Measurements from ENCODE around the gene GH1.
"Not testable (repeated sequence)": the region's sequence is repeated elsewhere in the genome, so short reads cannot be mapped to it uniquely, and the experiment has no call there.

Gene GH1

DNA sequence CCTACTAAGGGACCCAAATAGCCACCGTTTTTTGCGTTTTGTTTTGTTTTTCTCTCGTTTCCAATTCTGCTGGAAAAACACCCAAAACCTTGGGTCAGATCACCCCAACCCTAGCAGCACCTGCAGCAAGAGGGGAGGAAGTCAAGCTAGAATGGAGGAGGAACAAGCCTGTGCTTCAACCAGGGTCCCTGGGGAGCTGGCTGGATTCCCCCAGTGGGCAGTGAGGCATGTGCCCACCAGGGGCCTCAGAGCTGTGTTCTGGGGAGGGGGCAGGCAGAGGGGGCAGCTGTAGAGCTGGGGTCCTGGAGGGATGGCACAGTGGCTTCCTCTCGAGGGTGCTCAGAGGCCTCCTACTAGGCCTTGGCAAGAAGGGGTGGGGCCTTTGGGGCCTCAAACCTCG, 7.0 kb upstream of the GH1 start:
- DNase-seq, result no peak

DNA sequence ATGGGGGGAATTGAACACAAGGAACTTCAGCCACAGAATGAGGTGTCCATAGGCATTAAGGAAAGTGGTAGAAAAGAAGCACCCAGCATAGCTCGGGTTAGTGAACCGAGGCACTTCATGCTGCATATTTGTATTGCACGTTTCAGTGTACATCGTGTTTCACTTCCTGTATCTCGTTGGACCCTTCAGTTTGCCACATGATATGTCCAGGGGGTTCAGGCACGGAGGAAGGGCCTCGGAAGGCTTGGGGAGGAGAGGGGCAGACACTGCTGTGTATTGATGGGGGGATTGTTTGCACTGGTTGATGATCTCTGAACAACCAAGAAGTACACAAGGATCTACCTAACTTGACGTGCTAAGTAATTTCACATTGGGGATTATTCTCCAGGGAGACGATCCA, 3.8 kb upstream of the GH1 start:
- not testable (repeated sequence) for DNase-seq

DNA sequence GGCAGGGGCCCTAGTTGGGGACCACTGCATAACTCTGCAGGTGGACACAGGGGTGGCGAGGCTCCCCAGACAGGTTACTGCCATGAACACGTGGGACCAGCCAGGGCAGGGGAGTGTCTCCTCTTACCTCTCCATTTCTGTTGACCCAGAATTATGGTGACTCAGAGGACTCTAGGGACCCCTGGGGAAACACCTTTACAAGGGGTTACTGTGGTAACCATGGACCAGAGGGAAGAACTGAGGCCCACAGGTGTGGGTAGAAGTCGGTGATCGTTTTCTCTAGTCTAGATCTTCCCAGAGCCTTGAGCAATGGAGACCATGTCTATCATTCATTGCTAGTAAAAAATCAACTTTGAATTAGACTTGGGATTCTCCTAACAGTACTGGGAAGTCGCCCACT, 2.1 kb upstream of the GH1 start:
- DNase-seq, result not testable (repeated sequence)

DNA sequence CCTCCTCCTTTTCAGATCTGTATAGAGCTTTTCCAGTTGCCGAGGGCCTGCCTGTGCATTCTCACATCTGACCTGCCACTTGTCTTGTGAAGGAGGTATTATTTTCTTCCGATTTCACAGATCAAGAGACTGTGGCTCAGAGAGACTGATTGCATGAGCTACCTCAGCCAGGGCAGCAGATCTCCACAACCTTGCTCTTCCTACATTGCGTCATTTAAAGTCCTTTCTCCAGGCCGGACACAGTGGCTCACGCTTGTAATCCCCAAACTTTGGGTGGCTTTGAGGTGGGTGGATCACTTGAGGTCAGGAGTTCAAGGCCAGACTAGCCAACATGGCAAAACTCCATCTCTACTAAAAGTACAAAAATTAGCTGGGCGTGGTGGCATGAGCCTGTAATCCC, 1.4 kb upstream of the GH1 start:
- DNase-seq, result not testable (repeated sequence)

DNA sequence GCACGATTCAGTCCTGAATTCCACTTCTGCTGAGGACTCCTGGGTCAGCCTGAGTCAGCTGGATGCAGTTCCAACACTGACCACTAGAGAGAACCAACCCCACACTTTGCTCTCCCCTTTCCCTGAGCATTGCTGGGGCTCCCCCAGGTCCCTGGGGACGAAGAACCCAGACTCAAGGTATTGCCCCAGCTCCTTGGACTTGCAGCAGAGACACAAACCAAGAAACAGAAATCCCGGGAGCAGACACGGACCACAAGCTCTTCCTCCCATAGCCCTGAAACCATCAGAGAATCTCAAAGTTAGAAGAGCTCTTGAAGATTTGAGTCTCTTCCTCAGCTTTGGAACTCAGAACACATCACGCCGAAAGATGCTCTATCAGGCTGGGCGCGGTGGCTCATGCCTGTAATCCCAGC, 678 bp upstream of the GH1 start:
- DNase-seq, result no peak

DNA sequence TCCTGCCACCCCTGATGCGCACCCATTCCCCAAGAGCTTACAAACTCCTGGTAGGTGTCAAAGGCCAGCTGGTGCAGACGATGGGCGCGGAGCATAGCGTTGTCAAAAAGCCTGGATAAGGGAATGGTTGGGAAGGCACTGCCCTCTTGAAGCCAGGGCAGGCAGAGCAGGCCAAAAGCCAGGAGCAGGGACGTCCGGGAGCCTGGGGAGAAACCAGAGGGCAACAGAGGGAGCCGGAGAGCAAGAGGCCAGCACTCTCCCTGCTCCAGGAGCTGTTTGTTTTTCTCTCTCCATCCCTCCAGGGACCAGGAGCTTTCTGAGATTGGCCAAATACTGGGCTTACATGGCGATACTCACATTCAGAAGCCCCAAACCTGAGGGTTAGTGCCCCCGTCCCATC, 334 bp downstream of the GH1 start:
- DNase-seq, result no peak

DNA sequence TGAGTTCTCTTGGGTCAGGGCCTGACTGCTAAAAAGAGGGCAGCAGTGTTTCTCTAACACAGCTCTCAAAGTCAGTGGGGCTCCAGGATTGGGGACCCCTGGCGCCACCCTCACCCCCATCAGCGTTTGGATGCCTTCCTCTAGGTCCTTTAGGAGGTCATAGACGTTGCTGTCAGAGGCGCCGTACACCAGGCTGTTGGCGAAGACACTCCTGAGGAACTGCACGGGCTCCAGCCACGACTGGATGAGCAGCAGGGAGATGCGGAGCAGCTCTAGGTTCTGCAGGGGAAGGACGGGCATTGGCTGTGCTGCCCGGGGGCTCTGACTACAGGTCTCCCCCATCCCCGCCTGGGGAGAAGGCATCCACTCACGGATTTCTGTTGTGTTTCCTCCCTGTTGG, 993 bp downstream of the GH1 start:
- DNase-seq, result no peak

DNA sequence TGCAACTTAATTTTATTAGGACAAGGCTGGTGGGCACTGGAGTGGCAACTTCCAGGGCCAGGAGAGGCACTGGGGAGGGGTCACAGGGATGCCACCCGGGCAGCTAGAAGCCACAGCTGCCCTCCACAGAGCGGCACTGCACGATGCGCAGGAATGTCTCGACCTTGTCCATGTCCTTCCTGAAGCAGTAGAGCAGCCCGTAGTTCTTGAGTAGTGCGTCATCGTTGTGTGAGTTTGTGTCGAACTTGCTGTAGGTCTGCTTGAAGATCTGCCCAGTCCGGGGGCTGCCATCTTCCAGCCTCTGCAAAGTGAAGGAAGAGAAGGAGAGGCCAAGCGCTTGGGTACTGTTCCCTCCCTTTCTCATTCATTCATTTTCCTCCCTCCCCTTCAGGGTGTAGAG, 1.4 kb downstream of the GH1 start:
- DNase-seq, result not testable (repeated sequence)

DNA sequence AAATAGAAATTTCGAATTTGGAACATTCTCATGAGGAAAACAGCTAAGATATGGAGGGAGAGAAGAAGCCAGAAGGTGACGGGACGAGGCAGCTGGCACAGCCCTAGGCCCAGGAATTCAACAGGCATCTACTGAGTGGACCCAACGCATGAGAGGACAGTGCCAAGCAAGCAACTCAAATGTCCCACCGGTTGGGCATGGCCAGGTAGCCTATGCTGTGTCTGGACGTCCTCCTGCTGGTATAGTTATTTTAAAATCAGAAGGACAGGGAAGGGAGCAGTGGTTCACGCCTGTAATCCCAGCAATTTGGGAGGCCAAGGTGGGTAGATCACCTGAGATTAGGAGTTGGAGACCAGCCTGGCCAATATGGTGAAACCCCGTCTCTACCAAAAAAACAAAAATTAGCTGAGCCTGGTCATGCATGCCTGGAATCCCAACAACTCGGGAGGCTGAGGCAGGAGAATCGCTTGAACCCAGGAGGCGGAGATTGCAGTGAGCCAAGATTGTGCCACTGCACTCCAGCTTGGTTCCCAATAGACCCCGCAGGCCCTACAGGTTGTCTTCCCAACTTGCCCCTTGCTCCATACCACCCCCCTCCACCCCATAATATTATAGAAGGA, 2.0 kb downstream of the GH1 start:
- no peak for DNase-seq

DNA sequence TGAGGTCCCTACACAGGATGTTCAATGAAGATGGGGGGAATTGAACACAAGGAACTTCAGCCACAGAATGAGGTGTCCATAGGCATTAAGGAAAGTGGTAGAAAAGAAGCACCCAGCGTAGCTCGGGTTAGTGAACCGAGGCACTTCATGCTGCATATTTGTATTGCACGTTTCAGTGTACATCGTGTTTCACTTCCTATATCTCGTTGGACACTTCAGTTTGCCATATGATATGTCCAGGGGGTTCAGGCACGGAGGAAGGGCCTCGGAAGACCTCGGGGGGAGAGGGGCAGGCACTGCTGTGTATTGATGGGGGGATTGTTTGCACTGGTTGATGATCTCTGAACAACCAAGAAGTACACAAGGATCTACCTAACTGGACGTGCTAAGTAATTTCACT, 2.9 kb downstream of the GH1 start:
- DNase-seq, result not testable (repeated sequence)

DNA sequence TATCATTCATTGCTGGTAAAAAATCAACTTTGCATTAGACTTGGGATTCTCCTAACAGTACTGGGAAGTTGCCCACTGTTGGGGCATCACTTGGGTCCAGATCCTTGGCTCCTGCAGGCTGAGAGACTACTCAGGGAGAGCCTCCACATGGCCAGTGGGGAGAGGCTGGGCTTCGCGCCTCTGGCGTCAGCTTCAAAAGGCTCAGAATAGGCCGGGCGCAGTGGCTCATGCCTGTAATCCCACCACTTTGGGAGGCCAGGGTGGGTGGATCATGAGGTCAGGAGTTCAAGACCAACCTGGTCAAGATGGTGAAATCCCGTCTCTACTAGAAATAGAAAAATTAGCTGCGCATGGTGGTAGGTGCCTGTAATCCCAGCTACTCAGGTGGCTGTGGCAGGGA, 4.2 kb downstream of the GH1 start:
- DNase-seq, result no peak

DNA sequence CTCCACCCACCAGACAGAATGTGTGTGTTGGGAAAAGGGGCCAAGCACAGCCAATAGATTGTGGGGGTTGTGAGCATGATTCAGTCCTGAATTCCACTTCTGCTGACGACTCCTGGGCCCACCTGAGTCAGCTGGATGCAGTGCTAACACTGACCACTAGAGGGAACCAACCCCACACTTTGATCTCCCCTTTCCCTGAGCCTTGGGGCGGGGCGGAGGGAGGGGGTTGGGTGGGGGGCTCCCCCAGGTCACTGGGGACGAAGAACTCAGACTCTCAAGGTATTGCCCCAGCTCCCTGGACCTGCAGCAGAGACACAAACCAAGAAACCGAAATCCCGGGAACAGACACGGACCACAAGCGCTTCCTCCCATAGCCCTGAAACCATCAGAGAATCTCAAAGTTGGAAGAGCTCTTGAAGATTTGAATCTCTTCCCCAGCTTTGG, 7.0 kb downstream of the GH1 start:
- no peak for DNase-seq

DNA sequence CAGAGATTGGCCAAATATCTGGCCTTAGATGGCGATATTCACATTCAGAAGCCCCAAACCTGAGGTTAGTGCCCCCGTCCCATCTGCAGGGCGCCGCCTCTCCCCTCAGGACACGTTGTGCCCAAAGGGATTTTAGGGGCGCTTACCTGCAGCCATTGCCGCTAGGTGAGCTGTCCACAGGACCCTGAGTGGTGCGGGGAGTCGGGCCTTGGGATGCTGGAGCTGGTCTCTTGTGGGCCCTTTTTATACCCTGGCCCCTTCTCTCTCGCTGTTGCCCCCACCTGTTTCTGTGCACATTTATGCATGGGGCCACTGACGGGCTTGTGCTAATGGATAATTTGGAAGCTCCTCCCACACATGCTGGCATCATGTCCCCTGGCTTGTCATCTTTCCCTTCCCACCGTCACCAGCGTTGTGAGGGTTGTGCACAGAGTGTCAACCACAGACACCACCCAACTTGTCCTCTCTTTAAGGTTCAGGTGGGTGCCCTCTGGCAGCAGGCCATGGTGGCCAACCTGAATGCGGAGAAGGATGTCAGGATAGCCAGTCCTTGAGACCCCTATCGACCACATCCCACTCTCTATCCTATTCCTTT, 7.5 kb downstream of the GH1 start, which contains the start of gene CSHL1:
TSS of gene CSHL1 (minus strand) at position 218 of the 595 bp plus-strand sequence. CDS start at position 156, 62 bp downstream.
- DNase-seq, result no peak

DNA sequence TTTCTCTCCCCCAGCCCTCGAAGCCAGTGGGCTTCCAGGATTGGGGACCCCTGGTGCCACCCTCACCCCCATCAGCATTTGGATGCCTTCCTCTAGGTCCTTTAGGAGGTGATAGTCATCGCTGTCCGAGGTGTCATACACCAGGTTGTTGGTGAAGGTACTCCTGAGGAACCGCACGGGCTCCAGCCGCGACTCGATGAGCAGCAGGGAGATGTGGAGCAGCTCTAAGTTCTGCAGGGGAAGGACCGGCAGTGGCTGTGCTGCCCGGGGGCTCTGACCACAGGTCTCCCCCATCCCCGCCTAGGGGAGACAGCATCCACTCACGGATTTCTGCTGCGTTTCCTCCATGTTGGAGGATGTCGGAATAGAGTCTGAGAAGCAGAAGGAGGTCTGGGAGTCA, 8.5 kb downstream of the GH1 start:
- no peak for DNase-seq

DNA sequence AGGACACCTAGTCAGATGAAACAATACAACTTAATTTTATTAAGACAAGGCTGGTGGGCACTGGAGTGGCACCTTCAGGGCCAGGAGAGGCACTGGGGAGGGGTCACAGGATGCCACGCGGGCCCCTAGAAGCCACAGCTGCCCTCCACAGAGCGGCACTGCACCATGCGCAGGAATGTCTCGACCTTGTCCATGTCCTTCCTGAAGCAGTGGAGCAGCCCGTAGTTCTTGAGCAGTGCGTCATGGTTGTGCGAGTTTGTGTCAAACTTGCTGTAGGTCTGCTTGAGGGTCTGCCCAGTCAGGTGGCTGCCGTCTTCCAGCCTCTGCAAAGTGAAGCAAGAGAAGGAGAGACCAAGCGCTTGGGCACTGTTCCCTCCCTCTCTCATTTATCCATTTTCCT, 9.1 kb downstream of the GH1 start:
- not testable (repeated sequence) for DNase-seq

DNA sequence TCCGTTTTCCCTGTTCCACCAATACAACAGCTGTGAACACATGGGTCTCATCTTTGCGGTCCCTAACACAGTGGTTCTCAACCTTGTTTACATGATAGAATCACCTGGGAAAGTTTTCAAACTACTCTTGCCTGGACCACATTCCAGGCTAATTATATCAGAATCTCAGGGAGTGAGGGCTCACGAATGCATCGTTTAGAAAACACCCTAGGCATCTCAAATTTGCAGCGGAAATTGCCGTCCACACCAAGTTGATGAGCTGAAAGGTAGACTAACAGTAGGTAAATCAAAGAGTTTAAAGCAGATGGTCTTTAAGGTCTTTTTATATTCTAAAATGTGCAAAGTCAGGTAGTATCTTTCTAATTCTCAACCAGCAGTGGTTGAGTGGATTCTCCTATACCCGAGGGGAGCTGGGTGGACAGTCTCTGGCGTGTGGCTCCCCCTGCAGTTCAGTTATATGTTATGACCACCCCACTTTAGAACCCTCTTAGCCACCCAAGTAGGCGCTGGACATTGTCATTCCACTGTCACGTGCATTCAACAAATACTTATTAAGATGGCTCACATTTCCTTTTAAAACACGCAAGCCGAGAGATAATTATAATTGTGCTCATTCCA, 11.4 kb downstream of the GH1 start:
- not testable (repeated sequence) for DNase-seq

DNA sequence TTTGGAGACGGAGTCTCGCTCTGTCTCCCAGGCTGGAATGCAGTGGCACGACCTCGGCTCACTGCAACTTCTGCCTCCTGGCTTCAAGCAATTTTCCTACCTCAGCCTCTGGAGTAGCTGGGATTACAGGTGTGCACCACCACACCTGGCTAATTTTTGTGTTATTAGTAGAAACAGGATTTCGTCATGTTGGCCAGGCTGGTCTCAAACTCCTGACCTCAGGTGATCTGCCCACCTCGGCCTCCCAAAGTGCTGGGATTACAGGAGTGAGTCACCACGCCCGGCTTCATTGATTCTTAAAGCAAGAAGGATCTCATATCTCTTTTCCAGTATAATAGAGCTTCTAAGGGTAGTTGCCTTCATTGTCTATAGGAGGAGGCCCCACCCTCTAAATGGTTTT, 13.8 kb downstream of the GH1 start:
- DNase-seq, result not testable (repeated sequence)

DNA sequence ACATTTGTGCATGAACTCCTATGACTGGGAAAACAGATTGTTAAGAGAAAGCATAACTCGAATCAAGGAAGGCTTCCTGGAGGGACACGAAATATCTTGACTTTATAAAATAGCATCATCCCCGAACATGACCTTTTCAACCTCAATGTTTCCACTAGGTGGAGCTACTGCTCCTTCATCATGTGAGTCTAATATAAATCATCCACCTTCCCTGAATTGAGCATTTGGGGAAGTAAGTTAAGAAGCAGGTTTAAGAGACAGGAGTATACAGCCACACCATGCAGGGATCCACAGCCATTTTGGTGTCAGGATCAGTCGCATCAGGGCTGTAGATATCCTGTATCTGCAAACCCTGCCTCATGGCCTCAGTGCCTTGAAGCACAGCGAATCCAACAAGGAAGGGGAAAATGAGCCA, 14.8 kb downstream of the GH1 start:
- DNase-seq, result not testable (repeated sequence)

DNA sequence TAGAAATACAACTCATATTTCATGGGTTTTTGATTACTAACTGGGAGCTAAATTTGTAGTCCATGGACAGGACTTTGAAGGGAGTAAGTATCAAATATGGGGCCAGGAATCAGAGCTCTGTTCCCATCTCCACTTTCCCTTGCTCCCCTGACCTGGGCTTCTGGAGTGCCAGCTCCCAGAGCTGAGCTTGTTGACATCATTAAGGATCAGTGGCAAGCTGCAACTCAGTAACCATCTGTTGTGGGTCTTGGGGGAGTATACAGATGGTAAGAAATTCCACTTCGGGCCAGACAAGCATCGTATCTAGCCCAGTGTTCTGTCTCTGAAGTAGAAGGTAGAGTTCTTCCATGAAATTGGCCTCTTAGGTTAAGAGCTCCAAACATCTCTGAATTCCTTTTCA, 16.7 kb downstream of the GH1 start:
- DNase-seq, result not testable (repeated sequence)

DNA sequence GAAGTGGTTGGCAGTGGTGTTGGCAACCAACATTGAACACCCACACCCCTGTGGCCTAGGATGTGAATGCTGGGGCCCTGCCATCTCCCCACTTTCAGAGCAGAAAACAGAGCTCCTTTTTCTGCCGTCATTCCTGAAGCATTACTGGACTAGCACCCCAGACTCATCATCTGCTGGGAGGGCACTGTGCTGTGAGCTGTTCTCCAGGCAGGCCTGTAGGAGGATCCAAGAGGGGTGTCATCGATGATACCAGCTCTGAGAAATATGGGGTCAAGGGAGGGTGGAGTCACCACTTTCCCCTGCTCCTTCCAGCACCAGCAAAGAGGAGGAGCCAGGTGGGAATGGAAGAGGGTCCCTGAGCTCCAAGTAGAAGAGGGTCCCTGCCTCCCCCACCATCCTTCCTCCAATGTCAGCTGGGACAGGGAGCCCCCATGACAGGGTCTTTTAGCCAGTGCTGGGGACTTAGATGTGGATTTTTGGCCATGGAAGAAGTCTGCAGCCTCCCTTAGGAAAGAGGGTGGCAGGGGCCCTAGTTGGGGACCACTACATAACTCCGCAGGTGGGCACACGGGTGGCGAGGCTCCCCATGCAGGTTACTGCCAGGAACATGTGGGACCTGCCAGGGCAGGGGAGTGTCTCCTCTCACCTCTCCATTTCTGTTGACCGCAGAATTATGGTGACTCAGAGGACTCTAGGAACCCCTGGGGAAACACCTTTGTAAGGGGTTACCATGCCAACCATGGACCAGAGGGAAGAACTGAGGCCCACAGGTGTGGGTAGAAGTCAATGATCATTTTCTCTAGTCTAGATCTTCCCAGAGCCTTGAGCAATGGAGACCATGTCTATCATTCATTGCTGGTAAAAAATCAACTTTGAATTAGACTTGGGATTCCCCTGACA, 19.5 kb downstream of the GH1 start:
- DNase-seq, result not testable (repeated sequence)

DNA sequence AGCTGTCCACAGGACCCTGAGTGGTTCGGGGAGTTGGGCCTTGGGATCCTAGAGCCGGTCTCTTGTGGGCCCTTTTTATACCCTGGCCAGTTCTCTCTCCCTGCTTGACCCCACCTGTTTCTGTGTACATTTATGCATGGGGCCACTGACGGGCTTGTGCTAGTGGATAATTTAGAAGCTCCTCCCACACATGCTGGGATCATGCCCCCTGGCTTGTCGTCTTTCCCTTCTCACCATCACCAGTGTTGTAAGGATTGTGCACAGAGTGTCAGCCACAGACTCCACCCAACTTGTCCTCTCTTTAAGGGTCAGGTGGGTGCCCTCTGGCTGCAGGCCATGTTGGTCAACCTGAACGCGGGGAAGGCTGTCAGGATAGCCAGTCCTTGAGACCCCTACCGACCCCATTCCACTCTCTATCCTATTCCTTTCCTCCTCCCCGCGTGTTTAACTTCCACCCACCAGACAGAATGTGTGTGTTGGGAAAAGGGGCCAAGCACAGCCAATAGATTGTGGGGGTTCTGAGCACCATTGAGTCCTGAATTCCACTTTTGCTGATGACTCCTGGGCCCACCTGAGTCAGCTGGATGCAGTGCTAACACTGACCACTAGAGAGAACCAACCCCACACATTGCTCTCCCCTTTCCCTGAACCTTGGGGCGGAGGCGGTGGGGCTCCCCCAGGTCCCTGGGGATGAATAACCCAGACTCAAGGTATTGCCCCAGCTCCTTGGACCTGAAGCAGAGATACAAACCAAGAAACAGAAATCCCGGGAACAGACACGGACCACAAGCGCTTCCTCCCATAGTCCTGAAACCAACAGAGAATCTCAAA, 21.9 kb downstream of the GH1 start, which contains the start of gene CSH1:
TSS of gene CSH1 (minus strand) at position 51 of the 831 bp plus-strand sequence. CDS start 63 bp downstream, outside the sequence.
- not testable (repeated sequence) for DNase-seq

DNA sequence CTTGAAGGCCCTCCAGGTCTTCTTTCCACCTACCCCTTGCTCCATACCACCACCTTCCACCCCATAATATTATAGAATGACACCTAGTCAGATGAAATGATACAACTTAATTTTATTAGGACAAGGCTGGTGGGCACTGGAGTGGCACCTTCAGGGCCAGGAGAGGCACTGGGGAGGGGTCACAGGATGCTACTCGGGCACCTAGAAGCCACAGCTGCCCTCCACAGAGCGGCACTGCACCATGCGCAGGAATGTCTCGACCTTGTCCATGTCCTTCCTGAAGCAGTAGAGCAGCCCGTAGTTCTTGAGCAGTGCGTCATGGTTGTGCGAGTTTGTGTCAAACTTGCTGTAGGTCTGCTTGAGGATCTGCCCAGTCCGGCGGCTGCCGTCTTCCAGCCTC, 23.8 kb downstream of the GH1 start:
- DNase-seq, result not testable (repeated sequence)

All from NCI-H526 treated with DMSO at 0.1 percent for 48 hours (cell line).